CD4-positive, alpha-beta T cell (primary cell): ENCODE data around the gene APC2. TPM values are rescaled to one million over a fixed set of nuclear protein-coding genes. Genes with fewer than 3 reads are reported as not detected.
A peak's percentile ranks its signal among the peaks of the same experiment; 100 is the strongest.

ENCODE experiments used
- ATAC-seq: fragments of 200-7000 bp; cut with Tn5 transposase; one replicate; pipeline ENCODE4 v1.10.0; 2022; ENCODE audit warnings: mild to moderate bottlenecking; ENCODE audit not compliant: poor library complexity
- CTCF ChIA-PET: fragments of 350-600 bp; sonication (Branson Sonifier 250); formaldehyde crosslinking; loops from one replicate; lab custom pipeline; 2021; ENCODE audit warnings: antibody characterized with exemption, inconsistent platforms; lab: Charles Lee
- POLR2A ChIA-PET: fragments of 350-600 bp; sonication (Branson Sonifier 250); formaldehyde crosslinking; loops from one replicate; lab custom pipeline; 2021; ENCODE audit warnings: antibody characterized with exemption, inconsistent platforms; lab: Charles Lee
- DNase-seq, 14 experiments: peaks; one replicate each; pipeline ENCODE4 v3.0.0-alpha.2; 2013 to 2020; ENCODE audit warnings: mixed read lengths in 2 of 14
- H3K27ac ChIP-seq, 2 donors: one replicate each; pipeline versions ENCODE4 v1.5.1 to v1.7.0; 2013; ENCODE audit warnings: low read length in 2 of 2, low read depth in 1 of 2, mild to moderate bottlenecking in 1 of 2
- H3K27me3 ChIP-seq, 2 experiments: 1 replicate in 1 of 2; 2 replicates in 1 of 2; pipeline versions ENCODE4 v1.6.1 to v1.7.0; 2013; ENCODE audit warnings: low read length in 2 of 2, control low read depth in 1 of 2, mild to moderate bottlenecking in 1 of 2, moderate library complexity in 1 of 2; ENCODE audit not compliant: insufficient read depth in 2 of 2, control insufficient read depth in 1 of 2
- H3K36me3 ChIP-seq: one replicate; pipeline ENCODE4 v1.6.1; 2013; ENCODE audit warnings: low read length, control low read depth; ENCODE audit not compliant: insufficient read depth
- H3K4me1 ChIP-seq: one replicate; pipeline ENCODE4 v1.6.1; 2013; ENCODE audit warnings: low read length, control low read depth; ENCODE audit not compliant: insufficient read depth
- H3K4me3 ChIP-seq: one replicate; pipeline ENCODE4 v1.5.1; 2013; ENCODE audit warnings: mild to moderate bottlenecking, low read length, moderate library complexity
- H3K9me3 ChIP-seq, 2 experiments: 1 replicate in 1 of 2; 2 replicates in 1 of 2; pipeline versions ENCODE4 v1.6.1 to v1.7.0; 2013; ENCODE audit warnings: low read length in 2 of 2, mild to moderate bottlenecking in 2 of 2, control low read depth in 1 of 2, moderate library complexity in 1 of 2; ENCODE audit not compliant: control insufficient read depth in 1 of 2, insufficient read depth in 1 of 2
- H3K27ac Mint-ChIP-seq: one replicate; pipeline ENCODE4 v1.8.0; 2020; ENCODE audit warnings: mixed read lengths
- H3K27me3 Mint-ChIP-seq: one replicate; pipeline ENCODE4 v1.8.0; 2021; ENCODE audit warnings: mixed read lengths
- H3K36me3 Mint-ChIP-seq: one replicate; pipeline ENCODE4 v1.8.0; 2021; ENCODE audit warnings: low read depth, mixed read lengths
- H3K4me1 Mint-ChIP-seq: one replicate; pipeline ENCODE4 v1.8.0; 2021; ENCODE audit warnings: low read depth, mixed read lengths
- H3K4me3 Mint-ChIP-seq: one replicate; pipeline ENCODE4 v1.8.0; 2020; ENCODE audit warnings: mild to moderate bottlenecking, mixed read lengths
- H3K9me3 Mint-ChIP-seq: one replicate; pipeline ENCODE4 v1.8.0; 2020; ENCODE audit warnings: mixed read lengths
- intact Hi-C, 2 experiments: fragments of 100-400 bp; cut with DNase I in 1 of 2; cut with micrococcal nuclease in 1 of 2; formaldehyde crosslinking; loops; one replicate each; pipeline versions ENCODE4 v1.15.1 to v1.9.0; 2023 to 2025; cut with DNase I, micrococcal nuclease
- total RNA-seq, 174 experiments: library from RNA in 2 of 174; stranded (reverse) in 2 of 174; gene quantifications; one replicate each; pipeline ENCODE4 v1.2.3 and lab custom pipeline; 2021 to 2026
- TF ChIP-seq, protein P1 (sequence below): fragments of 200-600 bp; IDR thresholded peaks from one replicate; pipeline ENCODE4 v1.8.0; 2022; ENCODE audit warnings: antibody characterized with exemption, mild to moderate bottlenecking

Gene APC2
- total RNA-seq, 2 experiments from 2014 or later: 0.20 to 0.30 TPM

DNA sequence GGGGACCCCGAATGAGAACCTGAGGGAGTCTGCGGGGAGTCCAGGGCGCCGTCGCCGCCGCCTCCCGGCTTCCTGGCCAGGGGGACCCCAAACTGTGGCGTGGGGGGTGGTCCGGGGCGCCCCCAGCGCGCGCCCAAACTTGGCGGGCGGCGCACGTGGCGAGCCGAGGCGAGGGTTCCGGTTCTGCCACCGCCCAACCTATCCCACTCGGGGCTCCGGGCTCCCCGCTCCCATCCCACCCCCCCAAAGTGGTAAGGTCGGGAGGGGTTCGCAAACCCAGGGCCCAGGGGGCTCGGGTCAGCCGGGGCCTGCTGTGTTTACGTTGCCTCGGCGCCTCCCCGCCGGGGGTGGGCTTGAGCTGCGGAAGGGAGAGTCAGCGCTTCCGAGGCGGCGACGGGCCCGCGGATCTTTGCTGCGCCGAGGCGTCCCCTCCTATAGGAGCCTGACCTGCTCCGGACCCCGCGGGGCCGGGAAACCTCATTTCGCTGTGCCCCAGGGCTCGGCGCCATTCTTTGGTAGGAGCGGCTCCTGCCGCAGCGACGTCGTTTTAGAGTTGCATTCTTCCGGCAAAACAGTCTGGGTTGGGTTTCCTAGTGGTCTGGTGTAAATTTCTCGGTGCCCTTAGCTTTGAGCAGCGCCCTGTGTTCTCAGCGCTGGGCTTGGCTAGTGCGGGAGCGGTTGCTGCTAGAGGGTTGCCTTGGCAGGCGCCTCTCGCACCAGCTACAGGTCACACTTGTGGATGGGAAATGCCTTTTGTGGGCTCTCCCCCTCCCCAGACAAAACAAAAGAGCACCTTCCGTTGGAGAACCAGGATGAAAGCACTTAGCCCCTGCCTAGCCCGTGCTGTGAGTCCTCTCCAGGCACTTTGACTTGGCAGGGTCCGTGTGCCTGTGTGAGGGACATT, 41.4 kb upstream of the APC2 start:
- Mint-ChIP-seq H3K4me1 (peaks cover 53% of the 10 kb centered on the region), H3K27ac (peak overlapping the region; percentile 97), H3K4me3 (peak overlapping the region; percentile 96), H3K36me3 (peaks cover 37% of the 10 kb centered on the region), H3K9me3 (no peaks in the 10 kb centered on the region), H3K27me3 (no peaks in the 10 kb centered on the region)
- no peaks in the 10 kb centered on the region for H3K9me3 ChIP-seq
- ChIA-PET POLR2A (interaction anchor here (0.8 to 2.6 kb wide), 4 partner anchors 25 to 140 kb away, joined by 3 to 11 read pairs (median 4); partner anchors contain the start of genes CIRBP and NDUFS7), CTCF (interaction anchor here (1.1 kb wide), 1 partner anchor 164 kb away, joined by 3 read pairs; no protein-coding TSS in a partner anchor)
- ATAC-seq (peak; percentile 27), DNase-seq (peak; percentile 28 to 81 (median 56))
- intact Hi-C loops: loop anchor here (5.0 to 10.0 kb wide), 4 partner anchors 134 to 856 kb away; partner anchors contain the start of genes BSG (in 1 of the 2), FAM174C (in 1 of the 2) and TCF3 (in 1 of the 2)
- H3K27me3 ChIP-seq: no peaks in the 10 kb centered on the region
- H3K27ac ChIP-seq: peak overlapping the region; percentile 91
- TF ChIP-seq, protein P1, sequence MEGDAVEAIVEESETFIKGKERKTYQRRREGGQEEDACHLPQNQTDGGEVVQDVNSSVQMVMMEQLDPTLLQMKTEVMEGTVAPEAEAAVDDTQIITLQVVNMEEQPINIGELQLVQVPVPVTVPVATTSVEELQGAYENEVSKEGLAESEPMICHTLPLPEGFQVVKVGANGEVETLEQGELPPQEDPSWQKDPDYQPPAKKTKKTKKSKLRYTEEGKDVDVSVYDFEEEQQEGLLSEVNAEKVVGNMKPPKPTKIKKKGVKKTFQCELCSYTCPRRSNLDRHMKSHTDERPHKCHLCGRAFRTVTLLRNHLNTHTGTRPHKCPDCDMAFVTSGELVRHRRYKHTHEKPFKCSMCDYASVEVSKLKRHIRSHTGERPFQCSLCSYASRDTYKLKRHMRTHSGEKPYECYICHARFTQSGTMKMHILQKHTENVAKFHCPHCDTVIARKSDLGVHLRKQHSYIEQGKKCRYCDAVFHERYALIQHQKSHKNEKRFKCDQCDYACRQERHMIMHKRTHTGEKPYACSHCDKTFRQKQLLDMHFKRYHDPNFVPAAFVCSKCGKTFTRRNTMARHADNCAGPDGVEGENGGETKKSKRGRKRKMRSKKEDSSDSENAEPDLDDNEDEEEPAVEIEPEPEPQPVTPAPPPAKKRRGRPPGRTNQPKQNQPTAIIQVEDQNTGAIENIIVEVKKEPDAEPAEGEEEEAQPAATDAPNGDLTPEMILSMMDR: no peak
- H3K4me1 ChIP-seq: peaks cover 63% of the 10 kb centered on the region
- H3K4me3 ChIP-seq: peak overlapping the region; percentile 89
- peaks cover 35% of the 10 kb centered on the region for H3K36me3 ChIP-seq

- Mint-ChIP-seq H3K9me3 (no peaks in the 10 kb centered on the region), H3K4me1 (peaks cover 57% of the 10 kb centered on the region), H3K36me3 (peaks cover 38% of the 10 kb centered on the region), H3K27me3 (no peaks in the 10 kb centered on the region), H3K27ac (peak overlapping the region; percentile 97), H3K4me3 (peak overlapping the region; percentile 96)
- no peaks in the 10 kb centered on the region for H3K9me3 ChIP-seq
- DNase-seq (no peak), ATAC-seq (no peak)
- CTCF ChIA-PET: interaction anchor here (1.1 kb wide), 1 partner anchor 165 kb away, joined by 3 read pairs; no protein-coding TSS in a partner anchor
- H3K27ac ChIP-seq: peak overlapping the region; percentile 91
- H3K36me3 ChIP-seq: peaks cover 38% of the 10 kb centered on the region
- peak overlapping the region; percentile 89 for H3K4me3 ChIP-seq
- POLR2A ChIA-PET: interaction anchor here (0.8 to 2.6 kb wide), 6 partner anchors 9 to 141 kb away, joined by 3 to 11 read pairs (median 3); partner anchors contain the start of genes CIRBP and NDUFS7
- intact Hi-C loops: loop anchor here (5.0 to 10.0 kb wide), 4 partner anchors 135 to 855 kb away; partner anchors contain the start of genes BSG (in 1 of the 2), FAM174C (in 1 of the 2) and TCF3 (in 1 of the 2)
- TF ChIP-seq, protein P1: no peak
- peaks cover 70% of the 10 kb centered on the region for H3K4me1 ChIP-seq
- H3K27me3 ChIP-seq: no peaks in the 10 kb centered on the region
Measured at GRCh38 chr19:1409204-1410005, 40.5 kb upstream of the APC2 start.
